ENCODE results near the gene RCVRN.
"Not testable (repeated sequence)": the region's sequence is repeated elsewhere in the genome, so short reads cannot be mapped to it uniquely, and the experiment has no call there.

Gene RCVRN

DNA sequence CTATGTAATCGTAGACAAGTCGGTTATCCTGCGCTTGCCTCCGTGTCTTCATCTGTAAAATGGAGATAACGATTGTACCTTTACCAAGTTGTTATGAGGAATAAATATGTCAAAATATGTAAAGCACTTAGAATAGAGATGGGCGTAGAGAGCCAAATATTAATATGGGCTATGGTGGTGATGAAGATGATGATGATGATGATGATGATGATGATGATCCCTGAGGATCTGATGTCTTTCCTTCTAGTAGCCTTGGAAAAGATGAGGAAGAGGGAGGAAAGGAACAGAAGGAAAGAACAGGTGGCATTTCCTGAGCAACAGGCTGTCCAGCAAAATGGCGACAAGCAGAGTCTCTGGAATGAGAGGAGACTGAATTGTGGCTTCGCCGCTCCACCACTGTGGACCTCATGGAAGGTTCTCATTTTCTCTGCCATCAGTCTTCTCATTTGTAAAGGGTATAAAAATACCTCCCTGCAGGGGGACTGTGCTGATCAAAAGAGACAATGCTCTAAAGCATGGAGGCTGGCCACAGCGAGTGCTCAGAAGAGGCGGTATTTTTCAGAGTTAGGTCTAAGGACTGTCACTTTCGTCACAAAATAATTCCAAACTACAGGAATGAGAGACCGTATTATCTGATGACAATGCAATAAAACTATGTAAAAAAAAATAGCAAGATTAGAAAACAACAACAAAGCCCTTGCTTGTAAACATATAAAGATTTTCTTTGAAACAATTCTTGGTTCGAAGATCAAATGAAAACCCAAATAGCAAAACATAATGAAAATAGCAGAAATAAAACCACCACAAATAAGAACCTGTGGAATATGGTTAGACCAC, 17.2 kb upstream of the RCVRN start:
- DNase-seq (ENCODE audit: low read depth in 1 of 2, low spot score in 1 of 2): no peak

DNA sequence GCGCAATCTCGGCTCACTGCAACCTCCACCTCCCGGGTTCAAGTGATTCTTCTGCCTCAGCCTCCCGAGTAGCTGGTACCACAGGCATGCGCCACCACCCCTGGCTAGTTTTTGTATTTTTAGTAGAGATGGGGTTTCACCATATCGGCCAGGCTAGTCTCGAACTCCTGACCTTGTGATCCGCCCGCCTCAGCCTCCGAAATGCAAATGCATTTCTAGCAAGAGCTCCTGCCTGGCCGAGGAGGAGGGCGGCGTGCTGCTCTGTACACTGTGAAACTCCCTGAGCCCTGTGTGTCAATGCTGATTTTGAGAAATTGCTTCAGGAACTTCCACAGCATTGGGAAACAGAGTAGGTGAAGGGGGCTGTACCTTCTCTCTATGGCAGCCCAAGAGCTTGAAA, 16.1 kb upstream of the RCVRN start:
- H3K27me3 ChIP-seq (ENCODE audit: insufficient read depth, poor library complexity, severe bottlenecking); DNase-seq (ENCODE audit: low read depth in 1 of 2, low spot score in 1 of 2); H3K27ac ChIP-seq (replicated peaks); H3K4me3 ChIP-seq (replicated peaks; ENCODE audit: insufficient read depth, low read length): not testable (repeated sequence)

More for the DNA sequence above, 17.2 kb upstream of the RCVRN start:
- no peak overlapping the region for H3K27ac ChIP-seq (replicated peaks)
- H3K27me3 ChIP-seq (ENCODE audit: insufficient read depth, poor library complexity, severe bottlenecking): no peaks in the 10 kb centered on the region
- TF ChIP-seq, protein P1, sequence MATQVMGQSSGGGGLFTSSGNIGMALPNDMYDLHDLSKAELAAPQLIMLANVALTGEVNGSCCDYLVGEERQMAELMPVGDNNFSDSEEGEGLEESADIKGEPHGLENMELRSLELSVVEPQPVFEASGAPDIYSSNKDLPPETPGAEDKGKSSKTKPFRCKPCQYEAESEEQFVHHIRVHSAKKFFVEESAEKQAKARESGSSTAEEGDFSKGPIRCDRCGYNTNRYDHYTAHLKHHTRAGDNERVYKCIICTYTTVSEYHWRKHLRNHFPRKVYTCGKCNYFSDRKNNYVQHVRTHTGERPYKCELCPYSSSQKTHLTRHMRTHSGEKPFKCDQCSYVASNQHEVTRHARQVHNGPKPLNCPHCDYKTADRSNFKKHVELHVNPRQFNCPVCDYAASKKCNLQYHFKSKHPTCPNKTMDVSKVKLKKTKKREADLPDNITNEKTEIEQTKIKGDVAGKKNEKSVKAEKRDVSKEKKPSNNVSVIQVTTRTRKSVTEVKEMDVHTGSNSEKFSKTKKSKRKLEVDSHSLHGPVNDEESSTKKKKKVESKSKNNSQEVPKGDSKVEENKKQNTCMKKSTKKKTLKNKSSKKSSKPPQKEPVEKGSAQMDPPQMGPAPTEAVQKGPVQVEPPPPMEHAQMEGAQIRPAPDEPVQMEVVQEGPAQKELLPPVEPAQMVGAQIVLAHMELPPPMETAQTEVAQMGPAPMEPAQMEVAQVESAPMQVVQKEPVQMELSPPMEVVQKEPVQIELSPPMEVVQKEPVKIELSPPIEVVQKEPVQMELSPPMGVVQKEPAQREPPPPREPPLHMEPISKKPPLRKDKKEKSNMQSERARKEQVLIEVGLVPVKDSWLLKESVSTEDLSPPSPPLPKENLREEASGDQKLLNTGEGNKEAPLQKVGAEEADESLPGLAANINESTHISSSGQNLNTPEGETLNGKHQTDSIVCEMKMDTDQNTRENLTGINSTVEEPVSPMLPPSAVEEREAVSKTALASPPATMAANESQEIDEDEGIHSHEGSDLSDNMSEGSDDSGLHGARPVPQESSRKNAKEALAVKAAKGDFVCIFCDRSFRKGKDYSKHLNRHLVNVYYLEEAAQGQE (IDR thresholded peaks at IDR 0.05; ENCODE audit: insufficient replicate concordance, low read depth): no peak
- TF ChIP-seq GABPA (IDR thresholded peaks at IDR 0.05; ENCODE audit: low read depth) (no peak), POLR2AphosphoS5 (IDR thresholded peaks at IDR 0.05; ENCODE audit: low read depth) (no peak), SPI1 (IDR thresholded peaks at IDR 0.05; ENCODE audit: borderline replicate concordance, low read depth) (no peak)
- TF ChIP-seq, protein P2, sequence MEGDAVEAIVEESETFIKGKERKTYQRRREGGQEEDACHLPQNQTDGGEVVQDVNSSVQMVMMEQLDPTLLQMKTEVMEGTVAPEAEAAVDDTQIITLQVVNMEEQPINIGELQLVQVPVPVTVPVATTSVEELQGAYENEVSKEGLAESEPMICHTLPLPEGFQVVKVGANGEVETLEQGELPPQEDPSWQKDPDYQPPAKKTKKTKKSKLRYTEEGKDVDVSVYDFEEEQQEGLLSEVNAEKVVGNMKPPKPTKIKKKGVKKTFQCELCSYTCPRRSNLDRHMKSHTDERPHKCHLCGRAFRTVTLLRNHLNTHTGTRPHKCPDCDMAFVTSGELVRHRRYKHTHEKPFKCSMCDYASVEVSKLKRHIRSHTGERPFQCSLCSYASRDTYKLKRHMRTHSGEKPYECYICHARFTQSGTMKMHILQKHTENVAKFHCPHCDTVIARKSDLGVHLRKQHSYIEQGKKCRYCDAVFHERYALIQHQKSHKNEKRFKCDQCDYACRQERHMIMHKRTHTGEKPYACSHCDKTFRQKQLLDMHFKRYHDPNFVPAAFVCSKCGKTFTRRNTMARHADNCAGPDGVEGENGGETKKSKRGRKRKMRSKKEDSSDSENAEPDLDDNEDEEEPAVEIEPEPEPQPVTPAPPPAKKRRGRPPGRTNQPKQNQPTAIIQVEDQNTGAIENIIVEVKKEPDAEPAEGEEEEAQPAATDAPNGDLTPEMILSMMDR (IDR thresholded peaks at IDR 0.05; ENCODE audit: insufficient read depth, low read length): no peak
- H3K4me3 ChIP-seq (replicated peaks; ENCODE audit: insufficient read depth, low read length): no peak overlapping the region

DNA sequence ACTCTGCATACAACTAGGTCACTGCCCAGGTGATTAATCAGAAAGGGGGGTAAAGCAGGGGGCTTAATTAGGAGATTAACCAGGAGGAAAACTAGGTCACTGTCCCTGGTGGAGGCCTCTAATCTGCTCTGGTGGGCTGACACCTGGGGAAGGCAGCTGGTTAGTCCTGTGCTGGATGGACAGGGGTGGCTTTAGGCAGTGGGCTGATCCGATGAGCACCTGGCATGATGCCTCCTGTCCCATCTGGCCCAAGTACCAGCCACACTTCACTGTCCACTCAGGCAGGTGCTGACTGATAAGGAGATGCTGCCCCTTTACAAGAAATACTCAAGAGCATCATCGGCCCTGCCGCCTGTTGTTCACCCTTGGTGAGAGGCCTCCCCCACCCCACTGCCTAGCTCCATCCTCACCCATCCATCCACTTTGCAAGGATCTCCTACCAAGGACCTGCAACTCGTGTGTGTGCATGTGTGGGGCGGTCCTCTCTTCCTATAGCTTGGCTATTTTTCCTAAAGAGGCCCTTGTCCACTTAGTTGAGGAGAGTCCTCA, 13.8 kb upstream of the RCVRN start:
- H3K27me3 ChIP-seq (ENCODE audit: insufficient read depth, poor library complexity, severe bottlenecking): no peaks in the 10 kb centered on the region
- H3K4me3 ChIP-seq (replicated peaks; ENCODE audit: insufficient read depth, low read length): no peak overlapping the region

More for the DNA sequence above, 13.8 kb upstream of the RCVRN start:
- no peak overlapping the region for H3K27ac ChIP-seq (replicated peaks)
- DNase-seq (ENCODE audit: low read depth in 1 of 2, low spot score in 1 of 2): no peak
- TF ChIP-seq, protein P2 (IDR thresholded peaks at IDR 0.05; ENCODE audit: insufficient read depth, low read length): no peak
- TF ChIP-seq SPI1 (IDR thresholded peaks at IDR 0.05; ENCODE audit: borderline replicate concordance, low read depth) (no peak), POLR2AphosphoS5 (IDR thresholded peaks at IDR 0.05; ENCODE audit: low read depth) (no peak), GABPA (IDR thresholded peaks at IDR 0.05; ENCODE audit: low read depth) (no peak)
- TF ChIP-seq, protein P1 (IDR thresholded peaks at IDR 0.05; ENCODE audit: insufficient replicate concordance, low read depth): no peak
